Esophagus mucosa (tissue), 1 donor: ENCODE results near the gene NRL. TPM values are rescaled to one million over a fixed set of nuclear protein-coding genes. Genes with fewer than 3 reads are reported as not detected.
"Not testable (repeated sequence)": the region's sequence is repeated elsewhere in the genome, so short reads cannot be mapped to it uniquely, and the experiment has no call there.

Experiments
- ATAC-seq: fragments of 200-7000 bp; cut with Tn5 transposase; one replicate; pipeline ENCODE4 v1.9.1; 2020
- total RNA-seq: library from RNA; stranded (reverse); gene quantifications from one replicate; pipeline ENCODE4 v1.2.4, GENCODE V29; 2023
- donor health status: DM: yes; HTN: yes; CAD: no.

NRL gene
- total RNA-seq, 1 donor from 2014 or later: 1.1 TPM

DNA sequence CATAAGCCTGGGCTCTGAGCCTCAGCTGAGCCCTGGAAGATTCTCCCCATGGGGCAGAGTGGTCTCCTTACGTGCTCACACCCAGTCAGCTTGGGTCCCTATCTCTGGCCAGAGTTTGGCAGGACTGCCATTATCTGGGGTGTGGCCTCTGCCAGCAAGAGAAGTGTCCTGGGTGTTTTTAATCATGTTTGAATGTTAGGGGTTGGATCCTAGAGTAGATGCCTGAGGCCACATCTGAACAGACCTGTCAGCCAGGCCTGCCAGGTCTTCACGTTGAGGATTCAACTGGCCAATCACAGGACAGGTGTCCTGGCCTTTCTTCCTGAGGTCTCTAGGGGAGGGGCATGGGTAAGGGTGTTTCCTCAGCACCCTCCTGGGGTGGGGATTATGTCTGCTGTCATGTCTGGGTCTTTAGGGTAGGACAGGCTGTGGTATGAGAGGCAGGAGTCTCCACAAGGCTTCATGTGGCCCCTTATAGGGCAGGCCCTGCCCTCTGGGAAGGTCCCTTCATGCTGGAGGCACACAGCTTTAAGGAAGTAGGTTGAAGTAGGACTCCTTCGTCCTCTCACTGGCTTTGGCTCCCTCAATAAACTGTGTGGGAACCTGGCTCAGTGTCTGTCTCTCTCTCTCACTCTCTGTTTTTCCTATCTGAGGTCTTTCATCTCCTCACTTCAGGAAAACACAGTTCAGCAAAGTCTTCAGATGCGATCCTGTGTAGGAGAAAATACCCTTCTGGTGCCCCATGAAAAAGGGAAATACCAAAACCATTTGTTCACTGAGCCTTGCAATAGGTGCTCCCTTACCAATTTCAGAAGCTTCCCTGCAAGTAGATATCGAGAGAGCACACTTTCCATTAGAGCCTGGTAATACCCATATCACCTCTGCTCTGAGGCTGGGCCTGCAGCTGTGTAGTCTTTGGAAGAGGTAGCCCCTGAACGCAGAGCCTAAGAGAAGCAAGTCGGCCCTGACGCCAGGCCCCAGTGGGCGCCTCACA, 9.0 kb upstream of the NRL start:
- peak; percentile 20 for ATAC-seq

DNA sequence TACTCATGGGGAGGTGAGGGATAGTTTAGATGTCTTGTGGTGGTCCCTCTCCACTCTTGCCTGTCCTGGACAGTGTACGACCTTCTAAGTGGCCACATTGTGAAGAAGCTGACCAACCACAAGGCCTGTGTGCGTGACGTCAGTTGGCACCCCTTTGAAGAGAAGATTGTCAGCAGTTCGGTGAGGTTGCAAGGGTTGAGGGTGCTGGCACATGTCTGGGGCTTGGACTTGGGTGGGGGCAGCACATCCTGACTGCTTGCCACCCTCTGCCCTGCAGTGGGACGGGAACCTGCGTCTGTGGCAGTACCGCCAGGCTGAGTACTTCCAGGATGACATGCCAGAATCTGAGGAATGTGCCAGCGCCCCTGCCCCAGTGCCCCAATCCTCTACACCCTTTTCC, 8.1 kb upstream of the NRL start:
- no peak for ATAC-seq

DNA sequence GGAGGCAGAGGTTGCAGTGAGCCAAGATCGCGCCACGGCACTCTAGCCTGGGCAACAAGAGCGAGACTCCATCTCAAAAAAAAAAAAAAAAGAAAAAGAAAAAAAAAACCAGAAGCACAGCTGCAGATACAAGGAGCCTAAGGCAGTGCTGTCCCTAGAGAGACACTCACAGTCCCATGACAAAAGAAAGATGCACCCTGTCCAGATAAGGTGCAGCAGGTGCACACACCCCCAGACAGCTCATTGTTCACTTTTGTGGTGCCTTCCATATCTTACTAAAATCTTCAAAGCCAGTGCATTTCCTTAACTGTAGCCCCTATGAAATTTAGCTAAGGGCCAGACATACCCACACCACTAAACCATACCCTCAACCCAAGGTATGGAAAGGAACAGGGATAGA, 7.7 kb upstream of the NRL start:
- ATAC-seq: no peak

DNA sequence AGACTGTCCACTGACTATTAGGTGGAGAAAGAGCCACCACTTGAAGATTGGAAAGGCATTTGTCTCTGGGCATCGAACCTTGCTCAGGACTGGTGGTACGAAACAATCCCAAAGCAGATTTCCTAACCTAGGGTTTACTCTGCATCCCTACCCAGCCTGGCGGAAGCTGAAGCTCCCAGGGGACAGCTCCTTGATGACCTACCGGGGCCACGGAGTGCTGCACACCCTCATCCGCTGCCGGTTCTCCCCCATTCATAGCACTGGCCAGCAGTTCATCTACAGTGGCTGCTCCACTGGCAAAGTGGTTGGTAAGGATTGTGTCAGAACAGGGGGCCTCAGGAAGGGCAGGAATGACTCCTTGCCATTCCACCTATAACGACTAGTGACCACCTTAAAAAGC, 6.5 kb upstream of the NRL start:
- ATAC-seq: no peak

DNA sequence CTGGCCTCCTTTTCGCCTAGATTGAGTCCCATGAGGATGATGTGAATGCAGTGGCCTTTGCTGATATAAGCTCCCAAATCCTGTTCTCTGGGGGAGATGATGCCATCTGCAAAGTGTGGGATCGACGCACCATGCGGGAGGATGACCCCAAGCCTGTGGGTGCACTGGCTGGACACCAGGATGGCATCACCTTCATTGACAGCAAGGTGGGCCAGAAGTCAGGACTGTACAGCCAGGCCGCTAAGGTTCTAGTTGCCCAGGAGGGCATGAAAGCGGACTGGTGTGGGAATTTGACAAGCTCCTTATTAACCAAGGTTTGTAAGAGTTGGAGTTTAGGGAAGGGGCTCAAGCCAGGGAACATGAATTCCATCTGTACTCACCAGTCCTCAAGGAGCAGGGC, 4.9 kb upstream of the NRL start:
- no peak for ATAC-seq

DNA sequence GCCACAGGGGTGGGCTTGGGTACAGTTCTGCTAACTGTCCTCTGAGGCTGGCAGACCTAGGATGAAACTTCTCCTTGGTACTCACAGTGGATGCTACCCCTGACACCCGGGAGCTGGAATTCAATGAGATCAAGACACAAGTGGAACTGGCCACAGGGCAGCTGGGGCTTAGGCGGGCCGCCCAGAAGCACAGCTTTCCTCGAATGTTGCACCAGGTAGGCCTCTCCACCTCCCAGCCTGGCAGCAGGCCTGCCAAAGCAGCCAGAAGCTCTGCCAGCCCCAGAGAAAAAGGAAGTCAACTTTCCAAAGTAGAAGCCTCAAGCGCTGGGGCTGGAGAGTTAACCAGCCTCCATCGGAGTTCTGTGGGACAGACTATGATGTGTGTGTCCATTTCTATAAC, 2.4 kb upstream of the NRL start:
- ATAC-seq: no peak

DNA sequence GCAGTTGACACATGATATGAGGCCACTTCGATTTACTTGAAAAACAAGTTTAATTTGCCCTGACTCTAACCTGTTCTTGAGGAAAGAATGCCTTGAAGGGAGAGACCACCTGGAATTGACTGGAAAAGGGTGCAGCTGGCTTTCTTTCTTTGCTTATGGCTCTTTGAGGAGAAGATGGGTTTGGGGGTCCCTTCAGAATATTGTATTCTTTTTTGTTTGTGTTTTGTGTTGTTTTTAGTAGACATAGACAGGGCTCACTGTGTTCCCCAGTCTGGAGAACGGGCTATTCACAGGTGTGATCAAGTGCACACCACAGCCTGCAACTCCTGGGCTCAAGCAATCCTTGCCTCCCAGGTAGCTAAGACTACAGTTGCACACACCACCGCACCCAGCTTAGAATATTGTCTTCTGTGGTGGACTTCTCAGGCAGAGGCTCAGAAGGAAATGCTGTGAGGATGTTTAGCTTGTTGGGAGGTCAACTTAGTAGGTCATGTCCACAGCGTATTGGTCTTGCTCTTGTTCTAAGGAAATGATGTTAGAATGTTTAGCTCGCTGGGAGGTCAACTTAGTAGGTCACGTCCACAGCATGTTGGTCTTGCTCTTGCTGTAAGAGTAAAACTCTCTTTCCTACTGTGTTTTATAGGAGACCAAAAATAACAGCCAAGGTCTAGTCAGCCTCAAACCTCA, 1.5 kb upstream of the NRL start:
- no peak for ATAC-seq

DNA sequence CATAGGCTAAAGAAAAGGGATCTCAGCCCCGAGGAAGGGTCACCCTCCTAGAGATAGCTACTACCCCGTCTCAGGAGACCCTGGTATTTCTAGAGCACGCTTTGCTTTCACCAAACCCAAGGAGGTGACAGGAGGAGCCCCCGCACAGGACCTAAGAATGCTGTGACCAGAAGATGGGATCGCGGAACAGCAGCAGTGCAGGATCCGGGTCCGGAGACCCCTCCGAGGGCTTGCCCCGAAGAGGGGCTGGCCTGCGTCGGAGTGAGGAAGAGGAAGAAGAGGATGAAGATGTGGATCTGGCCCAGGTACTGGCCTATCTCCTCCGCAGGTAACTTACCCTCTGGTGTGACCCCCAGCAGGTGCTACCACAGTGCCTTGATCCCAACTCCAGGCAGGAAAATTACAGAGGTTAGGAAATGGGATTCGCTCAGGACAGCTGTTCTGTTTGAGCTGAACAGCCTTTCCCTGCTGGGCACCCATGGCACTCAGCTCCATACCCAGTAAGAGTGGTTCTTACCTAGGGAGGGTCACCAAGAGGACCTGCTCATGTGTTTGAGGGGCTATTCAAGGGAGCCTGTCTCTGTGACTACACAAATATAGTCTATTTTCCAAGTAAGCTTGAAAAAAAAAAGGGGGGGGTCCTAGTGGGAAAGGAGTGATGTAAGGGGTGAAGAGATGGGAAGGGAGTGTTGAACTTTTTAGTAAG, 826 bp upstream of the NRL start:
- no peak for ATAC-seq

DNA sequence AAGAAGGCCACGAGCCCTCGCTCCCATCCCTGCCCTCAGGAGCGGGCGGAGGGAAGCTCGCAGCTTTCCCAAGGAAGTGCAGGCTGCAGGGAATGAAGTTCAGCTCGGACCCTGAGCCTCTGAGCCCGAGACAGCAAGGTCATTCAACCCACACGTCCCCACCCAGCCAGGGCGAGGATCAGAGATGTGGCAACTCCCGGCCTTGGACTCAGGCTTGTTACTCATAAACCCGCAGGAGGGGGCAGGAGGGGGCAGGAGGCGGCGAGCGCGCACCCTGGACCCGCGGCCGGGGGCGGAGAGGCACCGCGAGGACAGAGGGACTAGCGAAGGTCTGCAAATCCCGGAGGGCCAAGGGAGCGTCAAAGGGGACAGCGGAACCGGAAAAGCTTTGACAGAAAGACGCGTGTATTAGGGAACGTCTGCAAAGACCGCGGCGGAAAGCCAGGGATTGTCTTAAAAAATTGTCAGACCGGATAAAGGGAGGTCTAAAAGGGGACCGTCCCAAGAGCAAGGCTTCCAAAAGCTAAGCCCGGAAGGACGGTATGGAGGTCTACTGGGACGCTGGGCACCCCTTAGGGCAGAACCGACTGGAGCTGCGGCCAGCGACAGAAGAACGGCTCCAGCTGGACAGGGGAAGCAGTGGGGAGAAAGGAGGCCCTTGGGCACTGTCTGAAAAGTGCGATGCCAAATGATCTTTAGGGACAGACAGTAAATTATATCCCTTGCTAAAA, 783 bp downstream of the NRL start:
- peak; percentile 59 for ATAC-seq

DNA sequence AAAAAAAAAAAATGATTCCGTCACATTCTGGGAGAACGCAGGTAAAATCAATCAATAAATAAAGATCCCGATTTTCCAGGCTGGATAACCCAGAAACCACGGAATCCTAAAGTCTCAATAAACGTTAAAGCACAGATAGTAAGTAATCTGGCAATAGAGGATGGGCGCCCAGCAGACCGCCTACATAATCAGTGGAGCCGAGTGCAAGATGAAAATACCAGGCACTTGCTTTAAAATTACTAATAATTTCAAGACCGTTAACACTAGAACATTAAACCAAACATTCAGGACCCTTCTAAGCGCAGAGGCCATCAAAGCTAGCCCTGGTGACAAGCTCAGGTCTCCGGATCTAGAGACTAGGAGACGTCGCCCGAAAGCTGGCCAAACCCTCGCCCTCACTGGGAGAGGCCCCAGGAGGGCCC, 1.4 kb downstream of the NRL start:
- ATAC-seq: no peak

DNA sequence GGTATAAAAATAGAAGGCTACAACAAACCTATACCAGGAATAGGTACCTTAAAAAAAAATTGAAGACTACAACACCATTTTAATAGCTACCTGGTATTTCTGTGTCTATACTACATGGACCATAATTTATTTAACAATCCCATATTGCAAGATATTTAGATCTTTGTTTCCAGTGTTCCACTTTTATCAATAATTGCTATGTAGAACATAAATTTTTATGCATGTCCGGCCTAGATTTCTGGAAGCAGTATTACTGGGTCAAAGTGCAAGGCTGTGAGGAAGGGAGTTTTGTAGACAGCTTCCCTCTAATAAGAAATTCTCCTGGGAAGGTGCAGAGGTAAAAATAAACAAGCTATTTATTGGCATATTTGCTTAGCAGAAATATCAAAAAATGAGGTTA, 4.2 kb downstream of the NRL start:
- ATAC-seq: no peak

DNA sequence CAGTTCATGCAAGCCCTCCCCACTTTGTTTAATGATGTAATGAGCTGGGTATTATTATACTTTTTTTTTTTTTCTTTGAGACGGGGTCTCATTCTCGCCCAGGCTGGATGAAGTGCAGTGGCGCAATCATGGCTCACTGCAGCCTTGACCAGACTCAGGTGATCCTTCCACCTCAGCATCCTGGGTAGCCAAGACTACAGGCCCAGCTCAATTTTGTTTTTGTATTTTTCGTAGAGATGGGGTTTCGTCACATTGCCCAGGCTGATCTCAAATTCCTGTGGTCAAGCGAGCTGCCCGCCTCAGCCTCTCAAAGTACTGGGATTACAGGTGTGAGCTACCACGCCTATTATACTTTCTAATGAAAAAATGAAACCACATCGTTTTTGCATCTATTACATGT, 4.7 kb downstream of the NRL start:
- no peak for ATAC-seq

DNA sequence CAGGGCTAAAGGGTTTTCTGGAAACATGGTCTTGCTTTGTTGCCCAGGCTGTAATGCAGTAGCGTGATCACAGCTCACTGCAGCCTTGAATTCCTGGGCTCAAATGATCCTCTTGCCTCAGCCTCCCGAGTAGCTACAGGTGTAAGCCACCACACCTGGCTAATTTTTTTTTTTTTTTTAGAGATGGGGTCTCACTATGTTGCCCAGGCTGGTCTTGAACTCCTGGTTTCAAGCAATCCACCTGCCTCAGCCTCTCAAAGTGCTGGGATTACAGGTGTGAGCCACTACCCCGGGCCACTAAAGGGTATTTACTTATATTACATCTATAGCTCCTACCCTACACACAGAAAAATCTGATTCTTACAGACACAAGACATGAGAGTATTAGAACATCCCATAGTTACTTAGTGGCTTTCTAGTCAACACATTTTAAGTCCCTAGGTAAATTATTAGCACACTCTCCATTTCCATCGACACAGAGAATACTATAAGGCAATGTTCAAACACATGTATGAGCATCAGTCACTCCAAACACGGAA, 6.3 kb downstream of the NRL start:
- no peak for ATAC-seq

DNA sequence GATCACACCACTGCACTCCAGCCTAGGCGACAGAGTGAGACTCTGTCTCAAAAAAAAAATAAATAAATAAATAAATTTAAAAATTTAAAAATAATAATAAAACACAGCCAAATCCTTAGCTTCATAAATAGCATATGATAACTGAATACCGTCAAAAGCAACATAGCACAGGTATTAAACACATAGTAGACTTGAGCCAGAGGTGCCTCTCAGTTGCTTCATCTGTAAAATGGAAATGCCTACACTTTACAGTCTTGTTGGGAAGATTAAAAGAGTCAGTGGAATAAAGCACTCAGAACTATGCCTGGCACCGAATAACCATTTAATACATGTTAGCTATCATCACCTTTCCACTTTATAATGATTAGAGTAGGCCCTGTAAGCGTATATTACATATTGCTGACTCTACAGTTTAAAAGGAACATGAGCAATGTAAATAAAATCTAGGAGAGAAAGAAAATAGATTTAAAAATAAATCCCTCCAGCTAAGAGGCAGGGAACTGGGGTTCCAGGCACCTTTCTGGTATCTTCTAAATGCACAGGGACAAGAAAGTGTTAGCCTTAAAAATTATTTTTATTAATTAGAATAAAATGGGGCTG, 8.0 kb downstream of the NRL start:
- ATAC-seq: no peak

DNA sequence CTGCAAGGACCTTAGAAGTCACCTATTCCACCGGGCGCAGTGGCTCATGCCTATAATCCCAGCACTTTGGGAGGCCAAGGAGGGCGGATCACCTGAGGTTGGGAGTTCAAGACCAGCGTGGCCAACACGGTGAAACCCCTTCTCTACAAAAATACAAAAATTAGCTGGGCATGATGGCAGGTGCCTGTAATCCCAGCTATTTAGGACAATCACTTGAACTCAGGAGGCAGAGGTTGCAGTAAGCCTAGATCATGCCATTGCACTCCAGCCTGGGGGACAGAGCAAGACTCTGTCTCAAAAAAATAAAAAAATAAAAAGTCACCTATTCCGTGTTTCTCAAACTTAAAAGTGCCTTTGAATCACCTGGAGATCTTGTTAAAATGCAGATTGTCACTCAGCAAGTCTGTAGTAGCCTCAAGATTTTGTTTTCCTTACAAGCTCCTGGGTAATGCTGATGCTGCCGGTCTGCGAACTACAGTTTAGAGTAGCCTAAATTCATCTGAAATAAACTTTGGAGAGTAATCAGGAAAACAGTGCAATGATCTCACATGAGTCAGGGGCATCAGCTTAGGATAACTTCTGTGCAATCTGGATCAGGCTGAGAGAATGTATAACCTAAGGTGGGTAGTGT, 9.0 kb downstream of the NRL start:
- not testable (repeated sequence) for ATAC-seq

DNA sequence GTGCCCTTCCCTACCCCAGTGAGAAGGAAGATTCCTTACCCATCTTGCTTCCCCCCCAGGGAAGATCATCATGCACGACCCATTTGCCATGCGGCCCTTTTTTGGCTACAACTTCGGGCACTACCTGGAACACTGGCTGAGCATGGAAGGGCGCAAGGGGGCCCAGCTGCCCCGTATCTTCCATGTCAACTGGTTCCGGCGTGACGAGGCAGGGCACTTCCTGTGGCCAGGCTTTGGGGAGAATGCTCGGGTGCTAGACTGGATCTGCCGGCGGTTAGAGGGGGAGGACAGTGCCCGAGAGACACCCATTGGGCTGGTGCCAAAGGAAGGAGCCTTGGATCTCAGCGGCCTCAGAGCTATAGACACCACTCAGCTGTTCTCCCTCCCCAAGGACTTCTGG, 11.3 kb downstream of the NRL start:
- peak; percentile 19 for ATAC-seq

DNA sequence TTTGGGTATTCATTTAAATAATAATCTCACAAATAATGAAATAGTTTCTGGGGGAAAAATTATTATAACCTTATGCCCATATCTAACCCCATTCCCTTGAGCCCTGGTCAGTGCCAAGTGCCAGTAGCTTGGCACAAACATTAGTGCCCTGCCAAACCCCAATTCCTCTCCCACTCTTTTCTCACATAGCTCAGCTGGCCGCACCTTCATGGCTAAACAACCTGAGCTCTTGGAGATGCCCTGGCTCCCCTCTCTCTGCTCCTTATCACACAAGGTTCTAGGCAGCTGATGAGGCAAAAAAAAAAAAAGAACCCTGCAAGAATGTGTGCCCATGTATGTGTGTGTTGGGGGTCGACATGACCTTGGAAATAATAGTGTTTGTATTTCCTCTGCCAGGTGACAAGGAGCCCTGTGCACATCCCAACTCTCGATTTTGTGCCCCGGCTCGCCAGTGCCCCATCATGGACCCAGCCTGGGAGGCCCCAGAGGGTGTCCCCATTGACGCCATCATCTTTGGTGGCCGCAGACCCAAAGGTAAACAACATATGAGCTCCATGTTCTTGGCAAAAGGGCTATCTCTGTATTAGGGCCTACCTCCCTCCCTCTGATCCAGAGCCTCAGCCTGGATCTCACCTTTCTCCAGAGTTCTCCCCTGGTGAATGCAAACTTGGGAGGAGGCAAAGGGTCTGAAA, 12.2 kb downstream of the NRL start:
- no peak for ATAC-seq

DNA sequence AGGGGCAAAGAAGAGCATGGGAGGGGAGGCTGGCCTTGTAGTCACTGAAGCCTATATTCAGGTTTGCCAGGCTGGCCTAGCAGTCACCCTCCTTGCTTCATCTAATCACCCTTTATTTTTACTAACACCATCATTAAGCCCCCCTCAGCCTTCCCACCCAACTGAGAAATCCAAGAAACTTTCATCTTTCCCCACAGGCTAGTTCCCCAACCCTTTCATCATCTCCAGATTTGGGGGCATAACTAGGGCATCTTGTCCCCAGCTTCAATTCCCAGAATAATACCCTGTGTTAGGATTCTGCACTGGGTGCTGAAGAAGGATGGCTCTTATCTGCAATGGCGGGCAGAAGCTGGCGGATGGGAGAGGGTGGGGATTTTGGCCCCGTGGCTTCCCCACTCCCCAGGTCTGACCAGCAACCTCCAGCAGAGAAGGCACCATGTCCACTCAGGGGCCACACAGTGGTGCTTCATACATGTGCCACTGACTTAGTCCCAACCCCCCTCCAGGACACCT, 13.7 kb downstream of the NRL start:
- ATAC-seq: no peak

DNA sequence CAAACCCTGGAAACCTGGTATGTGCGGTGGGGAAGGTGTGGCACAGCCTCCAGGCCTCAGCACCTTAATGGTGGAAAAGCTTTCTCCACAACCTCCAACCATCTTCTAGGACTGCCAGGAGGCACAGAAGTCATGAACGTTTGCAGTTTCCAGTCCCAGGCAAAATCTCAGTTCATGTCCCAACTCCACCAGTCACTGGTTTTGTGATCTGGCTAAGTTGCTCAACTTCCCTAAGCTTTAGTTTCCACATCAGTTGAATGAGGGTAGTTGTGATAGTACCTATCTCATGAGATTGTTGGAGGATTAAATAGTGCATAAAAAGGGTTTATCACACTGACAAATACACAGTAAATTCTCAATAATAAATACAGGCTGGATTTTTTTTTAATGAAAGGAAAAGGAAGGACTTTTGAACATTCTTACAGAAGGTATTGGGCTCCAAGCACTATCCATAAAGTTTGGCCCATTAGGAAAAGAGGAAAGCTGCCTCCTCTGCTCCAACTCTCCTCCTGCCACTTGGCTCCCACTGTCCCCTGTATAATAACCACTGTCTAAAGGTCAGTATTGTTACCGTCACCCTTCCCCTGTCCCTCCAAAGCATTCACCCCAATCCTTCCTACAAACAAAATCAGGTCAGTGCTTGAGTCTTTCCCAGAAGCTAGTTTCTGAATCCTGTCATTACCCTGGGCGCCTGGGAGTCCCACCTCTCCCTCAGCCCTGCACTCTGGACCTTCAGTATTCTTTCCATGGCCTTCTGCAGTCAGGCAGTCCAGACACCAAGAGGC, 14.4 kb downstream of the NRL start:
- ATAC-seq: no peak
